K562 (cell line): ENCODE data around the gene CRY2. TPM values are rescaled to one million over a fixed set of nuclear protein-coding genes. Genes with fewer than 3 reads are reported as not detected.

Experiments
- ATAC-seq: fragments of 200-7000 bp; cut with Tn5 transposase; 3 replicates; pipeline ENCODE4 v1.9.1; 2020; ENCODE audit warnings: moderate library complexity
- BruUV-seq: library from RNA; stranded (reverse); fragments of 400-500 nt; replicated peaks from 2 replicates; lab custom pipeline; 2021; lab: Mats Ljungman, UMichigan
- CTCF ChIA-PET: fragments of 300-600 bp; formaldehyde crosslinking; extraction: SDS; loops from one replicate; lab custom pipeline; 2021; ENCODE audit warnings: low intra/inter-chr PET ratio; lab: Yijun Ruan, JAX
- POLR2A ChIA-PET: fragments of 300-600, 350-650 bp; sonication (Branson Sonifier 250); formaldehyde crosslinking; extraction: SDS; loops from one replicate; lab custom pipeline; 2021; ENCODE audit warnings: antibody characterized with exemption, inconsistent platforms; lab: Yijun Ruan, JAX
- DNase-seq, 4 experiments: peaks; one replicate each; pipeline versions ENCODE4 v3.0.0 to v3.0.0-alpha.2; 2011 to 2018; ENCODE audit warnings: low spot score in 3 of 4, mixed read lengths in 3 of 4; ENCODE audit errors: extremely low read depth in 1 of 4
- FAIRE-seq: peaks from 2 replicates; lab custom pipeline; 2011; peaks lifted over from hg19 to GRCh38; lab: Jason Lieb, UNC
- H2AFZ ChIP-seq: 2 replicates; pipeline ENCODE4 v1.6.0; 2011; ENCODE audit warnings: low read depth, low read length, control low read depth, inconsistent platforms
- H3K27ac ChIP-seq: fragments of 200-600 bp; 3 replicates; pipeline ENCODE4 v1.8.0; 2011; ENCODE audit warnings: low read depth, mild to moderate bottlenecking, control low read depth, inconsistent platforms, low read length, moderate library complexity, mixed read lengths; ENCODE audit errors: extremely low read depth
- H3K27me3 ChIP-seq, 2 experiments: fragments of 300-600 bp in 1 of 2; 2 replicates in 1 of 2; 3 replicates in 1 of 2; pipeline versions ENCODE4 v1.6.0 to v1.8.0; 2011; ENCODE audit warnings: inconsistent platforms in 2 of 2, low read length in 2 of 2, mild to moderate bottlenecking in 1 of 2, mixed read lengths in 1 of 2, moderate library complexity in 1 of 2; ENCODE audit not compliant: control insufficient read depth in 2 of 2, insufficient read depth in 2 of 2
- H3K36me3 ChIP-seq: fragments of 300-600 bp; 3 replicates; pipeline ENCODE4 v1.8.0; 2011; ENCODE audit warnings: mild to moderate bottlenecking, low read length, inconsistent platforms; ENCODE audit not compliant: control insufficient read depth, insufficient read depth
- H3K4me1 ChIP-seq, 2 experiments: fragments of 200-600 bp in 1 of 2; replicated peaks in 1 of 2; 2 replicates in 1 of 2; 3 replicates in 1 of 2; pipeline versions ENCODE4 v1.5.1 to v1.8.0; 2011; ENCODE audit warnings: inconsistent platforms in 2 of 2, low read length in 2 of 2, mild to moderate bottlenecking in 1 of 2, mixed read lengths in 1 of 2, moderate library complexity in 1 of 2; ENCODE audit not compliant: control insufficient read depth in 2 of 2, insufficient read depth in 2 of 2
- H3K4me2 ChIP-seq: 2 replicates; pipeline ENCODE4 v1.6.1; 2011; ENCODE audit warnings: low read length, control low read depth, inconsistent platforms, mixed read lengths; ENCODE audit not compliant: insufficient read depth
- H3K4me3 ChIP-seq: fragments of 200-600 bp; sonication (generic), shearing (Covaris generic); 2 replicates; pipeline ENCODE4 v1.5.1; 2016; ENCODE audit warnings: control low read depth, inconsistent platforms
- H3K79me2 ChIP-seq: fragments of 200-600 bp; 3 replicates; pipeline ENCODE4 v1.8.0; 2011; ENCODE audit warnings: low read length, inconsistent platforms; ENCODE audit not compliant: control insufficient read depth, insufficient read depth
- H3K9ac ChIP-seq, 2 experiments: 2 replicates each; pipeline versions ENCODE4 v1.6.0 to v1.6.1; 2011; ENCODE audit warnings: low read depth in 2 of 2, low read length in 2 of 2, control low read depth in 1 of 2, inconsistent platforms in 1 of 2, mild to moderate bottlenecking in 1 of 2, mixed read lengths in 1 of 2; ENCODE audit not compliant: insufficient read depth in 1 of 2
- H3K9me1 ChIP-seq: one replicate; pipeline ENCODE4 v1.6.0; 2011; ENCODE audit warnings: inconsistent platforms, mild to moderate bottlenecking, low read length, moderate library complexity; ENCODE audit not compliant: control insufficient read depth, insufficient read depth
- H3K9me3 ChIP-seq: replicated peaks from 2 replicates; pipeline ENCODE4 v1.5.1; 2011; ENCODE audit warnings: low read depth, low read length, inconsistent platforms; ENCODE audit not compliant: control insufficient read depth, insufficient read depth
- H4K20me1 ChIP-seq: replicated peaks from 2 replicates; pipeline ENCODE4 v1.6.1; 2011; ENCODE audit warnings: low read length, inconsistent platforms, mixed read lengths; ENCODE audit not compliant: control insufficient read depth, insufficient read depth
- BACH1 ChIP-seq: fragments of 200-800 bp; sonication (Bioruptor generic); IDR thresholded peaks from 2 replicates; pipeline ENCODE4 v1.6.1; 2016; ENCODE audit warnings: missing genetic modification characterization, missing compliant biosample characterization
- BRD4 ChIP-seq: fragments of 200-600 bp; sonication (generic); IDR thresholded peaks from 2 replicates; pipeline ENCODE4 v1.6.1; 2017; ENCODE audit warnings: inconsistent platforms
- CAMTA2 ChIP-seq: fragments of 250-450 bp; sonication (Bioruptor Pico); conservative IDR thresholded peaks from 2 replicates; pipeline ENCODE4 v1.5.1; 2022
- FOS ChIP-seq: IDR thresholded peaks from 3 replicates; pipeline ENCODE4 v1.6.1; 2011; ENCODE audit not compliant: insufficient read length; ENCODE audit errors: extremely low read depth
- HNRNPUL1 ChIP-seq: fragments of 200-400 bp; formaldehyde crosslinking; IDR thresholded peaks from 2 replicates; pipeline ENCODE4 v1.6.1; 2017; ENCODE audit warnings: low read length
- KLF13 ChIP-seq: fragments of 450-650 bp; IDR thresholded peaks from 2 replicates; pipeline ENCODE4 v1.6.1; 2016; ENCODE audit warnings: missing genetic modification characterization, low read depth, mild to moderate bottlenecking, missing compliant biosample characterization, moderate library complexity, borderline replicate concordance
- MED1 ChIP-seq: sonication (generic); formaldehyde crosslinking; IDR thresholded peaks from 2 replicates; pipeline ENCODE4 v1.8.1; 2023; ENCODE audit warnings: missing genetic modification reagents, borderline replicate concordance
- MIER1 ChIP-seq: fragments of 450-650 bp; IDR thresholded peaks from 2 replicates; pipeline ENCODE4 v1.6.1; 2016; ENCODE audit warnings: antibody characterized with exemption, mild to moderate bottlenecking, low read depth
- NBN ChIP-seq: fragments of 450-650 bp; IDR thresholded peaks from 2 replicates; pipeline ENCODE4 v1.6.1; 2016; ENCODE audit warnings: low read depth, mild to moderate bottlenecking
- STAT5B ChIP-seq: fragments of 250-450 bp; sonication (Bioruptor Pico); IDR thresholded peaks from 2 replicates; pipeline ENCODE4 v1.8.0; 2021; ENCODE audit warnings: mild to moderate bottlenecking, inconsistent platforms
- TAF9B ChIP-seq: fragments of 450-650 bp; IDR thresholded peaks from 2 replicates; pipeline ENCODE4 v1.6.1; 2018; ENCODE audit warnings: mild to moderate bottlenecking; ENCODE audit not compliant: partially characterized antibody
- TCF7L2 ChIP-seq: fragments of 150-350 bp; IDR thresholded peaks from 2 replicates; pipeline ENCODE4 v1.6.1; 2016; ENCODE audit warnings: low read depth, mild to moderate bottlenecking, low read length, moderate library complexity
- TRIM24 ChIP-seq, 2 experiments: fragments of 450-650 bp; IDR thresholded peaks; 2 replicates each; pipeline ENCODE4 v1.6.1; 2016
- ZNF274 ChIP-seq: IDR thresholded peaks from 2 replicates; pipeline ENCODE4 v1.6.1; 2011; ENCODE audit warnings: low read depth, mild to moderate bottlenecking, low read length, moderate library complexity, borderline replicate concordance
- ZNF830 ChIP-seq: fragments of 250-450 bp; sonication (Bioruptor Pico); IDR thresholded peaks from 2 replicates; pipeline ENCODE4 v1.5.0; 2021; ENCODE audit warnings: mild to moderate bottlenecking
- WGBS: fragments of 100-300 bp; shearing (Covaris generic); methylation state at CpG from one replicate; pipeline ENCODE4 v1.1.6; 2016; ENCODE audit warnings: low coverage, mixed read lengths; ENCODE audit not compliant: insufficient coverage; ENCODE audit errors: missing lambda C conversion rate; 5-methylcytosine and 5-hydroxymethylcytosine counted together
- in situ Hi-C: fragments of 300-500 bp; cut with MboI; formaldehyde crosslinking; loops from 4 replicates; pipeline ENCODE4 v1.15.0; 2018; ENCODE audit warnings: inconsistent platforms, mixed read lengths
- intact Hi-C: fragments of 100-400 bp; cut with micrococcal nuclease; formaldehyde crosslinking; loops from 2 replicates; pipeline ENCODE4 v1.14.2; 2022
- polyA plus RNA-seq, 8 experiments: library from polyadenylated mRNA; depleted of rRNA in 4 of 8; stranded (reverse) in 5 of 8; unstranded in 3 of 8; fragments of >200 nt; fragmentation: Nextera tagmentation in 2 of 8; fragmentation: Illumina TruSeq in 1 of 8; extraction: Ambion mirVana in 2 of 8; extraction: Trizol in 1 of 8; gene quantifications; 2 replicates each; pipeline versions ENCODE4 v1.2.1 to v1.2.3, GENCODE V29; 2011 to 2014; ENCODE audit warnings: inconsistent platforms in 1 of 8, missing spikeins in 1 of 8
- total RNA-seq, 7 experiments: library from RNA; depleted of rRNA in 6 of 7; stranded (reverse); fragments of >200 nt in 6 of 7; fragmentation: Illumina TruSeq in 2 of 7; extraction: Trizol in 2 of 7; gene quantifications; 2 replicates each; pipeline versions ENCODE4 v1.2.1 to v1.2.3, GENCODE V29; 2011 to 2021; ENCODE audit warnings: low replicate concordance in 1 of 7
- TF ChIP-seq, protein P1 (sequence below): fragments of 450-650 bp; IDR thresholded peaks from 2 replicates; pipeline ENCODE4 v1.6.1; 2017; ENCODE audit warnings: antibody characterized with exemption
- TF ChIP-seq, protein P2 (sequence below): fragments of 450-650 bp; IDR thresholded peaks from 2 replicates; pipeline ENCODE4 v1.6.1; 2018; ENCODE audit warnings: mild to moderate bottlenecking, low read depth; ENCODE audit not compliant: partially characterized antibody

The CRY2 gene
- total and polyA plus RNA-seq, 9 of the 15 experiments (the other 6 are each of a cell fraction or from before 2014, with no cell fraction given): 2.3 to 23.9 (median 14.8) TPM

DNA sequence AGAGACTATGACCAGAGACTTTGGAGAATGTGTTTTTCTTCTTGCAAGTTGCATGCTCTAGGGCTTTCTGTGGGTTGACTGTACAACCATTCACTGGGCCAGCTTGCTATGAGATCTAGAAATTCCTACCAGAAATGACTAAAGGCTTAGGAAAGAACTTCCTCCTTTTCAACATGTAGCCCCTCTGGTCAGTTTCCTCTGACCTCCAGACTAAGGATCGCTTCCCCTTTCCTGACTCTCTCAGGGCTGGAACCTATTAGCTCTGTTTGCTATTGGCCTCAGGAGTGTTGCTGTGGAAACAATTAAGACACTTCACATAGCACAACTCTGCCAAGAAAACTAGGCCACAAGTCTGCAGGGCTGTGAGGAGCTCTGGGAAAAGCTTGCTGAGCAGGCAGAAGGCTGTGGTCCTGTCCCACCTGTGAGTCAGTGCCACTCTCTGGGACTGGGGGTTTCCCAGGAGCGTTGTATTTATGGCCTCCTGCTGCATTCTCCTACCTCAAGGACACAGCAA is 10.7 kb downstream of the CRY2 start:
- Histone ChIP-seq H3K27ac (no peak overlapping the region), H3K4me1 (peaks cover 0 to 4% of the 10 kb centered on the region in 2 experiments; a peak in 1 of 5 replicates), H3K9ac (no peak overlapping the region), H3K4me3 (no peak overlapping the region), H3K79me2 (peaks cover 18% of the 10 kb centered on the region), H2AFZ (no peak overlapping the region), H3K4me2 (no peak overlapping the region), H3K36me3 (peaks cover 76% of the 10 kb centered on the region), H4K20me1 (no peaks in the 10 kb centered on the region), H3K9me1 (no peaks in the 10 kb centered on the region), H3K9me3 (no peaks in the 10 kb centered on the region), H3K27me3 (no peaks in the 10 kb centered on the region)
- in situ Hi-C loops: no loop called here
- ChIA-PET POLR2A (interaction anchor here (0.8 to 1.5 kb wide), 4 partner anchors 11 to 146 kb away, joined by 3 to 5 read pairs (median 4); partner anchors contain the start of gene CRY2), CTCF (no interaction called here)
- ATAC-seq (no peak), DNase-seq (no peak), FAIRE-seq (no peak)
- intact Hi-C loops: no loop called here
- BruUV-seq: no TSS peak
- TF ChIP-seq FOS (no peak), KLF13 (no peak), NBN (no peak), STAT5B (CRISPR knock-in tag) (no peak), HNRNPUL1 (no peak), MIER1 (no peak), TCF7L2 (no peak), ZNF830 (CRISPR knock-in tag) (no peak), TRIM24 (IDR thresholded peaks at IDR 0.05) (no peak), ZNF274 (no peak), CAMTA2 (no peak), BACH1 (tag) (no peak), MED1 (CRISPR knock-in tag) (no peak), TAF9B (no peak), BRD4 (no peak)
- TF ChIP-seq, protein P1, sequence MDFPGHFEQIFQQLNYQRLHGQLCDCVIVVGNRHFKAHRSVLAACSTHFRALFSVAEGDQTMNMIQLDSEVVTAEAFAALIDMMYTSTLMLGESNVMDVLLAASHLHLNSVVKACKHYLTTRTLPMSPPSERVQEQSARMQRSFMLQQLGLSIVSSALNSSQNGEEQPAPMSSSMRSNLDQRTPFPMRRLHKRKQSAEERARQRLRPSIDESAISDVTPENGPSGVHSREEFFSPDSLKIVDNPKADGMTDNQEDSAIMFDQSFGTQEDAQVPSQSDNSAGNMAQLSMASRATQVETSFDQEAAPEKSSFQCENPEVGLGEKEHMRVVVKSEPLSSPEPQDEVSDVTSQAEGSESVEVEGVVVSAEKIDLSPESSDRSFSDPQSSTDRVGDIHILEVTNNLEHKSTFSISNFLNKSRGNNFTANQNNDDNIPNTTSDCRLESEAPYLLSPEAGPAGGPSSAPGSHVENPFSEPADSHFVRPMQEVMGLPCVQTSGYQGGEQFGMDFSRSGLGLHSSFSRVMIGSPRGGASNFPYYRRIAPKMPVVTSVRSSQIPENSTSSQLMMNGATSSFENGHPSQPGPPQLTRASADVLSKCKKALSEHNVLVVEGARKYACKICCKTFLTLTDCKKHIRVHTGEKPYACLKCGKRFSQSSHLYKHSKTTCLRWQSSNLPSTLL: no peak
- TF ChIP-seq, protein P2, sequence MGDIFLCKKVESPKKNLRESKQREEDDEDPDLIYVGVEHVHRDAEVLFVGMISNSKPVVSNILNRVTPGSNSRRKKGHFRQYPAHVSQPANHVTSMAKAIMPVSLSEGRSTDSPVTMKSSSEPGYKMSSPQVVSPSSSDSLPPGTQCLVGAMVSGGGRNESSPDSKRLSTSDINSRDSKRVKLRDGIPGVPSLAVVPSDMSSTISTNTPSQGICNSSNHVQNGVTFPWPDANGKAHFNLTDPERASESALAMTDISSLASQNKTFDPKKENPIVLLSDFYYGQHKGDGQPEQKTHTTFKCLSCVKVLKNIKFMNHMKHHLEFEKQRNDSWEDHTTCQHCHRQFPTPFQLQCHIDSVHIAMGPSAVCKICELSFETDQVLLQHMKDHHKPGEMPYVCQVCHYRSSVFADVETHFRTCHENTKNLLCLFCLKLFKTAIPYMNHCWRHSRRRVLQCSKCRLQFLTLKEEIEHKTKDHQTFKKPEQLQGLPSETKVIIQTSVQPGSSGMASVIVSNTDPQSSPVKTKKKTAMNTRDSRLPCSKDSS: no peak
- WGBS: 92% methylated on average over 2 of the region's 2 CpGs
